ENCODE measurements around the gene ZNF473. TPM values are rescaled to one million over a fixed set of nuclear protein-coding genes. Genes with fewer than 3 reads are reported as not detected.
"Not testable (repeated sequence)": the region's sequence is repeated elsewhere in the genome, so short reads cannot be mapped to it uniquely, and the experiment has no call there.

The ZNF473 gene
- total RNA-seq, 1 experiment from 2014 or later: 27.2 TPM

DNA sequence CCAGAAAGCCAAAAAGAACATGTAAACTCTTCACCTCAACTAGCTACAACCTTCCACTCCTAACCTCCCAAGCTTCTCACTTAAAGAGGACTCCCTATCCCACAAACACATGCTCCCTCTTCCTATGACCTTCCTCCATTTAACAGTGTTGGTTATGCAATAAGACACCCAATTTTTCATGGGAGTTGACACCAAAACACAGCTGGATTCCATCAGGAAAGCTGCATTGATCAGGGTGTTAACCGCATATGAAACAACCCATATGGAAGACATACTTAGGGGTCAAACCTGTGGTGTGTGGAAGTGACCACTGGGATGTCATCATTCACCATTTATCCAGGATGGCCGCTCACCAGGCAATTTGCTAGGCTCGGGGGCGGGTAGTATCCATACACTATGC, 21.9 kb downstream of the ZNF473 start:
- CTCF ChIA-PET: no interaction called here
- TF ChIP-seq, protein P1, sequence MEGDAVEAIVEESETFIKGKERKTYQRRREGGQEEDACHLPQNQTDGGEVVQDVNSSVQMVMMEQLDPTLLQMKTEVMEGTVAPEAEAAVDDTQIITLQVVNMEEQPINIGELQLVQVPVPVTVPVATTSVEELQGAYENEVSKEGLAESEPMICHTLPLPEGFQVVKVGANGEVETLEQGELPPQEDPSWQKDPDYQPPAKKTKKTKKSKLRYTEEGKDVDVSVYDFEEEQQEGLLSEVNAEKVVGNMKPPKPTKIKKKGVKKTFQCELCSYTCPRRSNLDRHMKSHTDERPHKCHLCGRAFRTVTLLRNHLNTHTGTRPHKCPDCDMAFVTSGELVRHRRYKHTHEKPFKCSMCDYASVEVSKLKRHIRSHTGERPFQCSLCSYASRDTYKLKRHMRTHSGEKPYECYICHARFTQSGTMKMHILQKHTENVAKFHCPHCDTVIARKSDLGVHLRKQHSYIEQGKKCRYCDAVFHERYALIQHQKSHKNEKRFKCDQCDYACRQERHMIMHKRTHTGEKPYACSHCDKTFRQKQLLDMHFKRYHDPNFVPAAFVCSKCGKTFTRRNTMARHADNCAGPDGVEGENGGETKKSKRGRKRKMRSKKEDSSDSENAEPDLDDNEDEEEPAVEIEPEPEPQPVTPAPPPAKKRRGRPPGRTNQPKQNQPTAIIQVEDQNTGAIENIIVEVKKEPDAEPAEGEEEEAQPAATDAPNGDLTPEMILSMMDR (IDR thresholded peaks at IDR 0.05; ENCODE audit: unreplicated experiment): no peak
- intact Hi-C loops (cut with micrococcal nuclease; ENCODE audit: unreplicated experiment): no loop called here
- no peak overlapping the region for H3K4me3 Mint-ChIP-seq (ENCODE audit: low read depth, unreplicated experiment)
- no peaks in the 10 kb centered on the region for H3K27me3 Mint-ChIP-seq (ENCODE audit: unreplicated experiment)
- H3K4me1 Mint-ChIP-seq (ENCODE audit: low read depth, unreplicated experiment): no peaks in the 10 kb centered on the region
- H3K9me3 Mint-ChIP-seq (ENCODE audit: low read depth, unreplicated experiment): peaks cover 19% of the 10 kb centered on the region
- no peak overlapping the region for H3K27ac Mint-ChIP-seq (ENCODE audit: unreplicated experiment)
- peaks cover 46% of the 10 kb centered on the region for H3K36me3 Mint-ChIP-seq (ENCODE audit: insufficient read depth, unreplicated experiment)
- no peak for DNase-seq
- BruUV-seq (replicated peaks): no TSS peak

GRCh38 chr19:50050406-50051227, 24.8 kb downstream of the ZNF473 start:
- CTCF ChIA-PET: no interaction called here
- Mint-ChIP-seq H3K4me3 (ENCODE audit: low read depth, unreplicated experiment) (peak overlapping the region; percentile 43), H3K27ac (ENCODE audit: unreplicated experiment) (peak overlapping the region; percentile 17), H3K36me3 (ENCODE audit: insufficient read depth, unreplicated experiment) (peaks cover 25% of the 10 kb centered on the region), H3K4me1 (ENCODE audit: low read depth, unreplicated experiment) (no peaks in the 10 kb centered on the region), H3K9me3 (ENCODE audit: low read depth, unreplicated experiment) (peaks cover 11% of the 10 kb centered on the region), H3K27me3 (ENCODE audit: unreplicated experiment) (no peaks in the 10 kb centered on the region)
- intact Hi-C loops (cut with micrococcal nuclease; ENCODE audit: unreplicated experiment): no loop called here
- DNase-seq: peak; percentile 31
- TF ChIP-seq, protein P1 (IDR thresholded peaks at IDR 0.05; ENCODE audit: unreplicated experiment): no peak
- no TSS peak for BruUV-seq (replicated peaks)

DNA sequence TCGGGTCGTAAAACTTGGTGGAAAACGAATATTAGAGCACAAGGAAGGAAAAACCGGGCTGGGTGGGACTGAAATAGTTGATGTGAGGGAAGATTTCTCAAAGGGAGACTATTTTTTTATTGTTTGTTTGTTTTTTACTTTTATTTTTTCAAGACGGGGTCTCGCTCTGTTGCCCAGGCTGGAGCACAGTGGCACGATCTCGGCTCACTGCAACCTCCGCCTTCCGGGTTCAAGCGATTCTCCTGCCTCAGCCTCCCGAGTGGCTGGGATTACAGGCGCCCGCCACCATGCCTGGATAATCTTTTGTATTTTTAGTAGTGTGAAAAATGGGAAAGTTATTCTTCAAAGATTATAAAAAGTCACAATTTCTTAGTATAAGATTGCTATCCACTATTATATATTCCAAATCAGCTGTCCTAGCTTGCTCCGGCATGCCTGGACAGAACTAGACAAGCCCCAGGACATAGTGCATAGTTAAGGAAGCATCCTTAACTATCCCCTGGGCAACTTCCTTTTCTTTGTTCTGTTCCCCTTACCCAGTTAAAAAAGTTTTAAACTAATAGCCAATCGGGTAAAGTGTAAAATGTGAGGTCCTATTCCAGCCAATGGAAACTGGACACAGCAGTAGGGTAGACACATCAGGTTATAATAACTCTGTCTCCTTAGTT, 25.6 kb downstream of the ZNF473 start:
- Mint-ChIP-seq H3K9me3 (ENCODE audit: low read depth, unreplicated experiment) (peaks cover 10% of the 10 kb centered on the region), H3K4me3 (ENCODE audit: low read depth, unreplicated experiment) (peak overlapping the region; percentile 43), H3K36me3 (ENCODE audit: insufficient read depth, unreplicated experiment) (peaks cover 20% of the 10 kb centered on the region)
- H3K27ac Mint-ChIP-seq (ENCODE audit: unreplicated experiment); DNase-seq; H3K27me3 Mint-ChIP-seq (ENCODE audit: unreplicated experiment); CTCF ChIA-PET; BruUV-seq (replicated peaks); intact Hi-C loops (cut with micrococcal nuclease; ENCODE audit: unreplicated experiment); H3K4me1 Mint-ChIP-seq (ENCODE audit: low read depth, unreplicated experiment): not testable (repeated sequence)

GRCh38 chr19:50051964-50052363, 26.2 kb downstream of the ZNF473 start:
- no peak for DNase-seq
- Mint-ChIP-seq H3K27me3 (ENCODE audit: unreplicated experiment) (no peaks in the 10 kb centered on the region), H3K9me3 (ENCODE audit: low read depth, unreplicated experiment) (peaks cover 10% of the 10 kb centered on the region), H3K4me1 (ENCODE audit: low read depth, unreplicated experiment) (no peaks in the 10 kb centered on the region), H3K27ac (ENCODE audit: unreplicated experiment) (no peak overlapping the region), H3K36me3 (ENCODE audit: insufficient read depth, unreplicated experiment) (peaks cover 20% of the 10 kb centered on the region), H3K4me3 (ENCODE audit: low read depth, unreplicated experiment) (no peak overlapping the region)
- CTCF ChIA-PET: no interaction called here
- BruUV-seq (replicated peaks): no TSS peak
- intact Hi-C loops (cut with micrococcal nuclease; ENCODE audit: unreplicated experiment): no loop called here
- TF ChIP-seq, protein P1 (IDR thresholded peaks at IDR 0.05; ENCODE audit: unreplicated experiment): no peak

DNA sequence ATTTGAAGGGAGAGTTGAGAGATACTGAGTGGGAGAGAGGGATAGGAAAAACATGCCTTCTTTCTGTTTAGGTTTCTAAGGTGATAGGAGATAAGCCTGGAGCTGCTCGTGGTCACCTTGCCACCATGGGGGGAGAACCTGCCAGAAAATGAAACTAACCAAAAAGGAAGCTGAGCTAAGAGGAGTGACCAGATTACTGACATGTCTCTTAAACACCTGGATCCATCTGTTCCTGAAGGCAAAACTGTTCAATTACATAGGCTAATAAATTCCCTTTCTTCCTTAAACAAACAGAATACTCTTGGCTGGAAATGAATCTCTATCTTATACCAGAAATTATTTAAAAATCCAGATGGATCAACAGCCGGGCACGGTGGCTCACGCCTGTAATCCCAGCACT, 27.3 kb downstream of the ZNF473 start:
- Mint-ChIP-seq H3K27me3 (ENCODE audit: unreplicated experiment) (no peaks in the 10 kb centered on the region), H3K9me3 (ENCODE audit: low read depth, unreplicated experiment) (peaks cover 9% of the 10 kb centered on the region), H3K4me1 (ENCODE audit: low read depth, unreplicated experiment) (no peaks in the 10 kb centered on the region), H3K27ac (ENCODE audit: unreplicated experiment) (no peak overlapping the region), H3K4me3 (ENCODE audit: low read depth, unreplicated experiment) (no peak overlapping the region), H3K36me3 (ENCODE audit: insufficient read depth, unreplicated experiment) (peaks cover 20% of the 10 kb centered on the region)
- BruUV-seq (replicated peaks): no TSS peak
- intact Hi-C loops (cut with micrococcal nuclease; ENCODE audit: unreplicated experiment): no loop called here
- no peak for DNase-seq
- TF ChIP-seq, protein P1 (IDR thresholded peaks at IDR 0.05; ENCODE audit: unreplicated experiment): no peak
- CTCF ChIA-PET: no interaction called here

Data from Calu3 (cell line).